Embryonic facial prominence (tissue), 1 donor: ENCODE measurements around the gene ZBTB16.

ENCODE experiments used
- DNase-seq: peaks from one replicate; pipeline ENCODE4 v3.0.0-alpha.2; 2016; ENCODE audit errors: extremely low spot score

Gene ZBTB16

GRCh38 chr11:114152162-114152561 lies 92.7 kb downstream of the ZBTB16 start:
- DNase-seq: no peak

GRCh38 chr11:114152785-114153184 lies 93.3 kb downstream of the ZBTB16 start:
- DNase-seq: no peak

DNA sequence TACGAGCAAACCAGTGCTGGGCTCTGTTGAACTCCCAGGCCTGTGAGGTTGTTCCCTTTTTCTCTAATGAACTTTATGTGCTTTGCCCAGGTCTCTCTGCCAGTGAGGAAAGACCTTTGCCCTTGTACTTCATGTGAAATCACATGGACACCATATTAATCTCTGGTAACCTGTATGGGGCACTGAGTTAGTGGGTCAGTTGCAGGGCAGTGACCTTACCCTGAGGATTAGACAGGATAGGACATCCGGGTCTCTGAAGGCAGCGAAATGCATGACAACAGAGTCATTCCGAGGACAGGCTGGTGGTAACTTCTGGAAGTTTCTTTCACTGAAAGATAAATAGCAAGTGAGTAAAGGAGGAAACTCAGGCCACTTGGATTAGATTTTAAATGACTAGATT lies 93.7 kb downstream of the ZBTB16 start:
- no peak for DNase-seq

DNA sequence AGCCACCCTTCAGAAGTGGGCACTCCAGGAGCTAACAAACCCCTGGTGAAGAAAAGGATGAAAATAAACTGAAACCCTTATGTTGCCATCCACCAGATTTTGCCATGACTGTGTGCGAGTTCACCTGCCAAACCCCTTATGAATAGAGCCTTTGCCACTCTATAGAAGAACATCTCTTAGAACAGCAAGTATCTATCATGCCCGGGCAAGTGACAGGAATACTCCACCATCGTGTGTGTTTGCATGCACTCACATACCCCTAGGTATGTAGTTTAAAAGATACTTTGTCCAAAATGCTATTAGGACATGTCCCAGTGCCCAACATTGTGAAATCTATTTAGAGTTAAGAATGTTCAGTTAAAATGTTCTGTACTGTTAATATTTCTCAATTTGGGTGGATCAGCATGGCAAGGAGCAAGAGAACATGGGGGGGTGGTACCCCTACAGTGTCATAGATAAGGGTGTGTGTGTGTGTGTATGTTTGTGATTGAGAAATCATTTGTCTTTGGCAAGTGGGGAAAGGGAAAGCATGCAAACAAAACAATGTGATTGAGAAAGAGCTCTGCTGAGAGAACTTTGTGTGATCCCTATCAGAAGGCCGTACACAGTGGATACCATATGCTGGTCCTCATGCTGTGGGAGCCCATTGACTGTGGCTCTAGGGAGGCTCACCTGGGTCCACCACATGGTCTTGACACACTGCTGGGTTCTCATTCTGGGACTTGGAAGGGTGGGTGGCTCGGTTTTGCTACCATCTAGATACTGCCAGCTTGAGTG lies 94.9 kb downstream of the ZBTB16 start:
- no peak for DNase-seq

DNA sequence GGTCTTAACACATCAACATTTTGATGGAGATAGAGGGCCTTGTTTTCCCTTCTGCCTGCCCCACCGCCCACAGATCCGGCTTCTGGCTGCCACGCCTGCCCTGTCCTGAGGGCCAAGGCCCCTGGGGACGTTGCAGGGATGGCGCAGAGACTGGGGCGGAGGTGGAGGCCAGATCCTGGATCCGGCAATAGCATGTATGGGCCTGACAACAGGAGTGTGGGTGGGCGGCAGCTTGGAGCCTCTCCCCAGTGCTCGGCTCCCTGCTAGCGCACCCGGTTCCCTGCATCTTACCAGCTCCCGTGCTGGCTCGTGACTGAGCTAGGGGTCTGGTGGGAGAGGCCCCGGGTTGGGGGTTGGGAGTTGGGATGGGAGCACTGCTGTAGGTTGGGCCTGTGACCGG lies 95.6 kb downstream of the ZBTB16 start:
- DNase-seq: no peak

DNA sequence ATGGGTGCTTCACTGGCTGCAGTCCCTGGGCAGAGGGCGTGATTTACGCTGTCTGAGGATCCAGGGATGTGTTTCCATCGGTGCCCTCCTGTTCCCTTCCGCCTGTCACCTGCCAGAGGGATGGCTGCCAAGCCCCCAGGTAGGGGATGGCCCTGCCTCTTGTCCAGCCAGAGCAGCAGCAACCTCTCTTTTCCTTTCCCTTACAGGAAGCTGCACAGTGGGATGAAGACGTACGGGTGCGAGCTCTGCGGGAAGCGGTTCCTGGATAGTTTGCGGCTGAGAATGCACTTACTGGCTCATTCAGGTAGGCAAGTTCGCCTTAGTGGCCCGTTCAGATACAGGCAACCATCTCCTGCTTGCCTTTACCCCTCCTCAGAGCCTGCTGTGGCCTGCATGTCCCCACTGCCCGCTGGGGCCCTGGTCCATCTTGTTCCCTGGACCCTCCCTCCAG lies 96.6 kb downstream of the ZBTB16 start:
- no peak for DNase-seq

DNA sequence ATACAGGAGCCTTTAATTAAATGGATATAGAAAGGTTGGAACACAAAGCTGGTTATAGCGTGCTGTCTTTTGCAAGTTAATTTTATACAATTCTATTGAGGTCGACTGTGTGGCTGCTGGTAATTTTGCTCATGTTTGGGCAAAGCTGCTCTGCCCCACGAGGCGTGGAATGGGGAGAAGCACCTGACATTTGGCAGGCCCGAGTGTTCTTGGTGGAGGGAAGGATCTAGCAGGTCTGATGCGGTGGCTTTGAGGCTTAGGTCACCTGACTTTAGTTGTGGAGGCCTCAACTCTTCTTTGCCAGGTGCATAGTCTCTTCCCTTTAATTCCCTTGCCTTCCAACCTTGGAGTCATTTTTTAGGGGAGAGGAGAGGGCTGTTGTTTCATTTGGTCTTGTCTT lies 97.3 kb downstream of the ZBTB16 start:
- no peak for DNase-seq

DNA sequence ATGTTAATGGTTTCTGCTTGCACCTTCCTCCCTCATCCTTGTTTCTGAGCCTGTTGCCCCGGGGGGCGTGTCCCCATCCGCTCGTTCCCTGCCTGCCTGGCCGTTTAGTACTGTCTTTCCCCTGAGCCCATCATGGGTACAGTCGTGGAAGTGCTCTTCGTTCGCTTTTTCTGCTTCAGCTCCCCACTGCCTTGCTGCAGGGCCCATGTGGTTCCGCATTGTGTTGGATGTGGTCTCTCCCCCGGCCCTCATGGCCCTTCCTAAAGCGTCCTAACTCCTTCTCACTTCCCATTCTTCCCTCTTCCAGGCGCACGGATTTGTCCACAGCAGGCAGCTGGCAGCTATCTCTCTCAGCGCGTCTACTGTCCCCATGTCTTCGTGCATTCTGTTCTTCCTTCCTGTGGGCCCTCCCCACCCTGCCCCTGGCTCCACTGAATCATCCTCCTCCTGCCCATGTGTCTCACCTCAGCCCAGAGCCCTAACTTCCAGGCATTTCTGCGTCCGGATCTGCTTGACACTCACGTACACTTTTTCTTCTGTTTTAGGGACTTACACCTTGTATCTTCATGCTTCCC lies 98.1 kb downstream of the ZBTB16 start:
- no peak for DNase-seq

GRCh38 chr11:114158421-114158820 lies 98.9 kb downstream of the ZBTB16 start:
- no peak for DNase-seq

GRCh38 chr11:114158886-114159285 lies 99.4 kb downstream of the ZBTB16 start:
- no peak for DNase-seq

- DNase-seq: no peak
These were observed 99.8 kb downstream of the ZBTB16 start for GRCh38 chr11:114159320-114159719.

DNA sequence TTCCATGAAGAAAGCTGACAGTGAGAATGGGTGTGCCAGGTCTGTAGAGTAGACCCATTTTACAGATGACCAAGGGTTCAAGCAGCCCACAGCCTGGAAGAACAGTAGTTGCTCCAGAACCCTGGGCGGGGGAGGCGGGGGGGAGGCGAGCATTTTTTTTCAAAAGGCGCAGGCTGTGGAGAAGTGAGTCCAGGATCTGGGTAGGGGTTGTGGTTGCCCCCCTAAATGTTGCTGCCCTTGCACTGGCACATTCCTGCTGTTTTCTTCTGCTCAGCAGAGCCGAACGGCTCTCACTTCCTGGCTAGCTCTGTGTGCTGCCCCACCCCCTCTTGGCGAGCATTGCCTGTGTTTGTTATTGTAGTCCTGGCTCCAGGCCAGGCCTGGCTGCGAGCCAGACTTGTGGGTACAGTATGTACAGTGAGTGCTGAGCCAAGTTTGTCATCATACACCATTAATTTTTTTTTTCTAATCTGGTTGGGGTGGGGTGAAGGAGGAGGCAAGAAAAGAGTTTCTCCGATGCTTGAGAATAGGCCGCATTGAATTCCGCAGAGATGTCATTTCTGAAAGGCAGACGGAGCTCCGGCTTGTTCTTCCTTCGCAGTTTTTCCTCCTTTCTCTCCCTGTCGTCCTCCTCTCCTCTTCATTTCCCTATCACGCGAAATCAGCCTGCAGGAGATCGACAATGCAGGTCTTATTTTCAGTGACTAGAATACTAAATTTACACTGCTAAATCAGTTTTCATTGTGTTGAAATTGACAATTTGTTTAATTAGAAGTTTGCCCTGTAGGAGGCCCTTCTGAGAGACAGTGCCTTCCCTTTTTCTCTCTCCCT lies 100.5 kb downstream of the ZBTB16 start:
- DNase-seq: peak; percentile 95

- DNase-seq: no peak
These were observed 101.4 kb downstream of the ZBTB16 start for GRCh38 chr11:114160894-114161293.

DNA sequence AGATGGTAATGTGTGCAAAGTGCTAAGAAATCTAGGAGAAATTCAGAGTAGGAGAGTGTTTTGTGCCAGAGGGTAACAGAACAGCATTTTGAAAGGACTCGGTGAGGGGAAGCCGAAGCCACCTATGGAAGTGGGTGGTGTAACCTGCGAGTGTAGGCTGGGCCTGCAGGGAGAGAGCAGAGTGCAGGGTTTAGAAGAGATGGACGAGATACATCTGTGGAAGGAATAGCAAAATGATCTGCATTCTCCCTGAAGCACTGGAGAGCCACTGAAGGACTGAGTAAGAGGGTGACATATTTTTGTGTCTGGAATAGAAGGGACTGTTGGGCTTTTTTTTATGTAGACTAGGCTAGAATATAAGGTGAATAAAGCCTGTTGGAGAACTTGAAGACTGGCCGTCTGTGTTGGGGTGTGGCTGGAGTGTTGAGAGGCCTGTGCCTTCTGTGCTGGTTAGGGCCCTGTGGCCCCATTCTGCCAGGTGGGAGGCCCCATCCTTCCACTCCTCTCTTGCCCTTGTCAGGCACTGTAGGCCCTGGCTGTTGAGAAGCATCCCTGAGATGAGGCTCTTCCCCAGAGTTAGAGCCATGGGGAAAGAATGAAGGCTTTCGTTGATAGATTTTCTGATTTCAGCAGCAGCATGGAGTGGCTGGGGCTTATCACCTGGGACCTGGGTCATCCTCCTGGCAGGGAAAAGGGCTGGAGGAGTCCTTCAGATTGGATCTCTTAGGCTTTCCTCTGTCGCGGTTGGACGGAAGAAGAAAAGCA lies 102.2 kb downstream of the ZBTB16 start:
- DNase-seq: no peak

DNA sequence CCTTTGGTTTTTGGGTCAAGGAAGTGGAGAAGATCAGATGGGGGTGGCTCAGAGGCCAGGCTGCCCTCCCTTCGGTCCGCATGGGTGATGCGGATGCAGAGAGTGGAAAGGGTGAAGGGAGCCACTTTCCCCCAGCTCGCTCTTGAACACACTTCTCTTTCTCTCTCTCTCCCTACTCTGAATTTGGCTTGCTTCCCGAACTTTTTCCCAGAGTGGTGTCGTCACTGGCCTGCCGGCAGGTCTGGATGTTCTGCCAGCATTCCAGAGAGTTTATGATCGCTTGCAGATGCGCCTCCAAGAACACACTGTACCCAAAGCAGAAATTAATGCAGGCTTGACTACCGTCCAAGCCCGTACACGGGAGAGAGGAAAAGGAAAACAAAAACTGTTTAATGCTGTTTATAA lies 103.2 kb downstream of the ZBTB16 start:
- peak; percentile 97 for DNase-seq

- no peak for DNase-seq
These were observed 103.7 kb downstream of the ZBTB16 start for GRCh38 chr11:114163229-114163631.

DNA sequence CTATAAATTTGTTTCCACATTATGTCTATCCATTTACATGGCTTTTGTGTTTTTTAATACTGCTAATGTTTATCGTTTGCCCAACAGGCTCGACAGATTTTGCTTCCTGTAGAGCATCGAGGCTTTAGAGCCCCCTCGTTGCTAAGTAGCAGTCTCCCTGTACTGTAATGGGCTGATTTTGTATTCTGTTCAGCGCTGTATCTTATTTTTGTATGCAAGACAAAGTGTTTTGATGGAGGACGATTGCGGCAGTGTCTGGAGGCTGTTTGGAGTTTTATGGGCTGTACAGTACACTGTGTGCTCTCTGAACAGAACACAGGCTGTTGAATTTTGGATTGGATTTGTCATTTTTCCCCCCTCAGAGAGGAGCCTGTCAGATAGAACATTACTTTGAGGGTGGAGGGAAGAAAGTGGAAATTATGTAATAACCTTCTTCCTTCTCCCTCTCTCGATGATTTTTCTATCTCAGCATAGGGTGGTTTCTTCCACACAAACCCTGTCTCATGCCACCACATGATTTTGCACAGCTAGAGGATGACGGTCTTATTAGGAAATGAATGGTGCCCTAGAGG lies 104.4 kb downstream of the ZBTB16 start:
- no peak for DNase-seq

DNA sequence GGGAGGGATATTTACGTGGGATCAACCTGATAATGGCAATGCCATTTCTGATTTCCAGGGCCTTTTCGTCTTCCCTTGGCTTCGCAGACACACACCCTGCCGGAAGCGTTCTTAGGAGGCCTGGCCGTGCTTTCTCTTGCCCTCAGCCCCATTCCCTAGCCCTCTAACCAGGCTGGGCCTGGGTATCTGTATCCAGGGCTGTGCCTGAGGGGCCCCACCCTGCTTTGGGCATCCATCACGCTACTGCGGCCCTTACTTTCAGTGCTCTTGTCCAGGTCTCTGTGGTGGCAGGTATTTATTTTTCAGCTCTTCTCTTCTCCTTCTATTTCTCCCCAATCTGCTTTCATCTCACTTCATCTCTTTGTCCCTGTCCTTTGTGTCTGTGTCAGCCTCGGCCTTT lies 105.0 kb downstream of the ZBTB16 start:
- no peak for DNase-seq

GRCh38 chr11:114165326-114166230 lies 106.1 kb downstream of the ZBTB16 start:
- DNase-seq: no peak

- DNase-seq: no peak
These were observed 106.9 kb downstream of the ZBTB16 start for GRCh38 chr11:114166362-114166761.
